H1 (cell line): ENCODE measurements around the gene KIF23. TPM values are rescaled to one million over a fixed set of nuclear protein-coding genes. Genes with fewer than 3 reads are reported as not detected.

ENCODE experiments used
- CTCF ChIA-PET: fragments of 300-600 bp; sonication (Branson Sonifier 250); formaldehyde crosslinking; loops from one replicate; lab custom pipeline; 2021; ENCODE audit not compliant: partially characterized antibody; lab: Charles Lee
- POLR2A ChIA-PET: fragments of 300-600 bp; sonication (Branson Sonifier 250); formaldehyde crosslinking; loops from one replicate; lab custom pipeline; 2021; ENCODE audit warnings: inconsistent platforms; ENCODE audit not compliant: partially characterized antibody; lab: Charles Lee
- DNase-seq, 2 experiments: peaks; one replicate each; pipeline versions ENCODE4 v3.0.0 to v3.0.0-alpha.2; 2010 to 2022; ENCODE audit warnings: low spot score in 2 of 2, low read depth in 1 of 2, mixed read lengths in 1 of 2
- FAIRE-seq: peaks from 2 replicates; lab custom pipeline; 2011; peaks lifted over from hg19 to GRCh38; lab: Jason Lieb, UNC
- H2AFZ ChIP-seq: 2 replicates; pipeline ENCODE4 v1.8.1; 2012; ENCODE audit warnings: low read length, inconsistent platforms
- H2AK5ac ChIP-seq: 2 replicates; pipeline ENCODE4 v1.6.1; 2013; ENCODE audit warnings: low read depth, low read length
- H2BK120ac ChIP-seq: replicated peaks from 2 replicates; pipeline ENCODE3; 2013; ENCODE audit warnings: low read depth, low read length, inconsistent platforms
- H2BK12ac ChIP-seq: 2 replicates; pipeline ENCODE4 v1.6.1; 2013; ENCODE audit warnings: low read depth, low read length
- H2BK15ac ChIP-seq: 2 replicates; pipeline ENCODE4 v1.6.1; 2013; ENCODE audit warnings: low read length
- H2BK20ac ChIP-seq: 2 replicates; pipeline ENCODE4 v1.6.1; 2013; ENCODE audit warnings: low read length
- H2BK5ac ChIP-seq: 2 replicates; pipeline ENCODE4 v1.6.1; 2013; ENCODE audit warnings: low read depth, low read length
- H3K14ac ChIP-seq: 2 replicates; pipeline ENCODE4 v1.6.1; 2013; ENCODE audit warnings: inconsistent platforms; ENCODE audit not compliant: insufficient read length
- H3K18ac ChIP-seq: 2 replicates; pipeline ENCODE4 v1.6.1; 2013; ENCODE audit warnings: low read length; ENCODE audit errors: extremely low read depth
- H3K23ac ChIP-seq: 2 replicates; pipeline ENCODE4 v1.6.1; 2013; ENCODE audit warnings: inconsistent platforms; ENCODE audit not compliant: insufficient read length
- H3K23me2 ChIP-seq: 2 replicates; pipeline ENCODE4 v1.6.1; 2013; ENCODE audit warnings: low read depth, low read length
- H3K27ac ChIP-seq: 2 replicates; pipeline ENCODE4 v1.6.1; 2011; ENCODE audit warnings: low read depth, low read length, inconsistent platforms
- H3K27me3 ChIP-seq, 4 experiments: replicated peaks in 1 of 4; 1 replicate in 1 of 4; 2 replicates in 3 of 4; pipeline versions ENCODE4 v1.6.1 to v1.8.1; 2011 to 2013; ENCODE audit warnings: low read length in 3 of 4, mild to moderate bottlenecking in 3 of 4, inconsistent platforms in 2 of 4, mixed read lengths in 2 of 4, moderate library complexity in 1 of 4; ENCODE audit not compliant: control insufficient read depth in 3 of 4, insufficient read depth in 3 of 4; ENCODE audit errors: extremely low read depth in 1 of 4
- H3K36me3 ChIP-seq, 4 experiments: 2 replicates each; pipeline versions ENCODE4 v1.6.1 to v1.8.1; 2011 to 2013; ENCODE audit warnings: mild to moderate bottlenecking in 4 of 4, low read length in 3 of 4, moderate library complexity in 2 of 4, control low read depth in 1 of 4, inconsistent platforms in 1 of 4; ENCODE audit not compliant: insufficient read depth in 4 of 4, control insufficient read depth in 2 of 4
- H3K4ac ChIP-seq: replicated peaks from 2 replicates; pipeline ENCODE3; 2013; ENCODE audit warnings: low read length, low read depth, mixed read lengths, inconsistent platforms; ENCODE audit not compliant: insufficient read length
- H3K4me1 ChIP-seq, 4 experiments: replicated peaks in 1 of 4; 1 replicate in 1 of 4; 2 replicates in 3 of 4; pipeline versions ENCODE4 v1.6.1 to v1.8.1; 2011 to 2013; ENCODE audit warnings: low read length in 3 of 4, inconsistent platforms in 2 of 4, mixed read lengths in 1 of 4; ENCODE audit not compliant: insufficient read depth in 4 of 4, control insufficient read depth in 3 of 4
- H3K4me2 ChIP-seq, 2 experiments: 2 replicates each; pipeline versions ENCODE4 v1.6.1 to v1.8.1; 2011 to 2013; ENCODE audit warnings: low read depth in 2 of 2, low read length in 2 of 2, control low read depth in 1 of 2, inconsistent platforms in 1 of 2, mild to moderate bottlenecking in 1 of 2; ENCODE audit not compliant: insufficient read depth in 1 of 2
- H3K4me3 ChIP-seq, 4 experiments: fragments of 200-600, 300-600 bp in 1 of 4; sonication (generic), shearing (Covaris generic), sonication (Bioruptor Twin) in 1 of 4; 2 replicates each; pipeline versions ENCODE4 v1.5.1 to v1.8.1; 2011 to 2016; ENCODE audit warnings: low read length in 4 of 4, low read depth in 3 of 4, control low read depth in 2 of 4, inconsistent platforms in 2 of 4, mild to moderate bottlenecking in 2 of 4, mixed read lengths in 1 of 4, moderate library complexity in 1 of 4; ENCODE audit not compliant: insufficient read depth in 2 of 4; ENCODE audit errors: extremely low read depth in 1 of 4
- H3K56ac ChIP-seq: replicated peaks from 2 replicates; pipeline ENCODE3; 2013; ENCODE audit warnings: low read depth, mild to moderate bottlenecking, mixed read lengths, low read length, inconsistent platforms; ENCODE audit not compliant: insufficient read length
- H3K79me1 ChIP-seq: 2 replicates; pipeline ENCODE4 v1.6.1; 2013; ENCODE audit warnings: low read depth, low read length, control low read depth
- H3K79me2 ChIP-seq, 2 experiments: 2 replicates each; pipeline versions ENCODE4 v1.6.1 to v1.8.1; 2012 to 2013; ENCODE audit warnings: low read length in 2 of 2, mild to moderate bottlenecking in 2 of 2, inconsistent platforms in 1 of 2; ENCODE audit not compliant: insufficient read depth in 2 of 2, control insufficient read depth in 1 of 2
- H3K9ac ChIP-seq, 4 experiments: replicated peaks in 1 of 4; 1 replicate in 1 of 4; 2 replicates in 3 of 4; pipeline versions ENCODE4 v1.6.1 to v1.8.1; 2011 to 2013; ENCODE audit warnings: low read depth in 3 of 4, low read length in 3 of 4, control low read depth in 2 of 4, mild to moderate bottlenecking in 2 of 4, moderate library complexity in 2 of 4, inconsistent platforms in 1 of 4; ENCODE audit errors: extremely low read depth in 1 of 4
- H3K9me3 ChIP-seq, 2 experiments: 2 replicates each; pipeline versions ENCODE4 v1.6.1 to v1.8.1; 2012 to 2013; ENCODE audit warnings: mild to moderate bottlenecking in 2 of 2, moderate library complexity in 2 of 2, control low read depth in 1 of 2, inconsistent platforms in 1 of 2, low read depth in 1 of 2, low read length in 1 of 2, mixed read lengths in 1 of 2; ENCODE audit not compliant: insufficient read depth in 2 of 2
- H4K20me1 ChIP-seq, 2 experiments: replicated peaks in 1 of 2; 2 replicates each; pipeline versions ENCODE3 to v1.8.1; 2011 to 2013; ENCODE audit warnings: inconsistent platforms in 2 of 2, low read length in 2 of 2, mild to moderate bottlenecking in 1 of 2; ENCODE audit not compliant: insufficient read depth in 2 of 2, control insufficient read depth in 1 of 2
- H4K5ac ChIP-seq: 2 replicates; pipeline ENCODE4 v1.6.1; 2013; ENCODE audit warnings: low read length, low read depth, mixed read lengths, inconsistent platforms; ENCODE audit not compliant: insufficient read length
- H4K8ac ChIP-seq: 2 replicates; pipeline ENCODE4 v1.8.0; 2013; ENCODE audit warnings: mild to moderate bottlenecking, moderate library complexity, low read length, inconsistent platforms; ENCODE audit not compliant: insufficient read depth; ENCODE audit errors: extremely low read depth
- H4K91ac ChIP-seq: replicated peaks from 2 replicates; pipeline ENCODE3; 2013; ENCODE audit warnings: low read length, mixed read lengths, inconsistent platforms; ENCODE audit not compliant: insufficient read length
- E2F6 ChIP-seq: IDR thresholded peaks from 2 replicates; pipeline ENCODE4 v1.6.1; 2012; ENCODE audit warnings: inconsistent platforms
- FOSL1 ChIP-seq: IDR thresholded peaks from 2 replicates; pipeline ENCODE4 v1.6.1; 2011; ENCODE audit warnings: mild to moderate bottlenecking, low read depth, low read length, moderate library complexity; ENCODE audit not compliant: insufficient read depth
- GTF2F1 ChIP-seq: IDR thresholded peaks from 2 replicates; pipeline ENCODE4 v1.6.1; 2012; ENCODE audit warnings: low read depth, low read length, improper control_type of control experiment, borderline replicate concordance
- KDM5A ChIP-seq: fragments of 200-600 bp; IDR thresholded peaks from 2 replicates; pipeline ENCODE4 v1.7.1; 2012; ENCODE audit warnings: mild to moderate bottlenecking, low read length, inconsistent platforms, mixed read lengths
- POLR2AphosphoS5 ChIP-seq: IDR thresholded peaks from 2 replicates; pipeline ENCODE4 v1.6.1; 2011; ENCODE audit warnings: low read depth, low read length
- WGBS, 2 experiments: shearing (Covaris generic) in 1 of 2; methylation state at CpG; one replicate each; pipeline versions ENCODE4 v1.1.6 to v1.1.7; 2013 to 2015; ENCODE audit warnings: low lambda C conversion rate in 2 of 2, mixed read lengths in 2 of 2, inconsistent platforms in 1 of 2, low coverage in 1 of 2, missing lambda C conversion rate in 1 of 2; ENCODE audit not compliant: insufficient replicate concordance in 2 of 2, insufficient coverage in 1 of 2, insufficient read length in 1 of 2; ENCODE audit errors: extremely low coverage in 1 of 2, missing lambda C conversion rate in 1 of 2; 5-methylcytosine and 5-hydroxymethylcytosine counted together
- polyA plus RNA-seq, 7 experiments: library from polyadenylated mRNA; depleted of rRNA in 3 of 7; stranded (reverse) in 5 of 7; unstranded in 2 of 7; fragments of >200 nt in 5 of 7; fragments of 200-250 nt in 2 of 7; gene quantifications; 1 replicate in 5 of 7; 2 replicates in 1 of 7; 4 replicates in 1 of 7; pipeline versions ENCODE4 v1.2.1 to v1.2.3, GENCODE V29; 2011 to 2013; ENCODE audit warnings: missing spikeins in 2 of 7, mixed read lengths in 2 of 7
- total RNA-seq: library from RNA; stranded (reverse); fragmentation: NEBNext Ultra II Directional; extraction: Animal tissue kit (Norgen Biotek cat#: 25700); gene quantifications from 2 replicates; pipeline ENCODE4 v1.2.1, GENCODE V29; 2021

Gene KIF23
- total and polyA plus RNA-seq, 2 of the 8 experiments (the other 6 are each of a cell fraction or from before 2014, with no cell fraction given), result 26.2 to 77.4 TPM

- WGBS, 2 experiments, result 94% methylated on average over 6 of the region's 6 CpGs; no CpG with 5 or more reads in 1 of the 2 experiments
- Histone ChIP-seq H4K5ac (no peak overlapping the region), H2AFZ (no peak overlapping the region), H3K79me1 (no peaks in the 10 kb centered on the region; the same call in 1 of the 2 replicates), H3K18ac (no peak overlapping the region), H3K4me3 (no peak overlapping the region), H4K20me1 (no peaks in the 10 kb centered on the region), H3K4me2 (no peak overlapping the region), H4K8ac (no peak overlapping the region), H3K23me2 (no peaks in the 10 kb centered on the region), H3K23ac (no peak overlapping the region), H3K4me1 (no peaks in the 10 kb centered on the region), H3K27me3 (no peaks in the 10 kb centered on the region), H4K91ac (no peak overlapping the region), H2AK5ac (no peak overlapping the region), H2BK12ac (no peak overlapping the region), H3K79me2 (no peaks in the 10 kb centered on the region), H3K27ac (no peak overlapping the region), H3K36me3 (no peaks in the 10 kb centered on the region), H3K56ac (no peak overlapping the region), H3K9me3 (peaks cover 5 to 11% of the 10 kb centered on the region in 2 experiments; a peak in 3 of 4 replicates), H3K4ac (no peak overlapping the region), H2BK120ac (no peak overlapping the region), H3K9ac (no peak overlapping the region), H2BK20ac (no peak overlapping the region), H2BK15ac (no peak overlapping the region), H3K14ac (no peak overlapping the region), H2BK5ac (no peak overlapping the region)
- CTCF ChIA-PET, result interaction anchor here (1.1 to 2.1 kb wide), 5 partner anchors 9 to 186 kb away, joined by 3 to 9 read pairs (median 6); no protein-coding TSS in a partner anchor
- POLR2A ChIA-PET, result interaction anchor here (0.9 kb wide), 1 partner anchor 32 kb away, joined by 3 read pairs; the partner anchor contains the start of gene RPLP1
- DNase-seq (no peak), FAIRE-seq (no peak)
- TF ChIP-seq GTF2F1 (no peak), FOSL1 (no peak), E2F6 (no peak), POLR2AphosphoS5 (no peak), KDM5A (no peak)
Observed at GRCh38 chr15:69484837-69485236, 70.7 kb downstream of the KIF23 start.
